ENCODE data around the gene PLCH1.

The PLCH1 gene

GRCh38 chr3:155745795-155746550, 1.1 kb upstream of the PLCH1 start:
- no peak for DNase-seq (ENCODE audit: low read depth in 1 of 2, low spot score in 1 of 2)

- DNase-seq (ENCODE audit: low read depth in 1 of 2, low spot score in 1 of 2) = peak in 1 of 2 donors; percentile 37
Measured at GRCh38 chr3:155744010-155744625, 753 bp downstream of the PLCH1 start.

GRCh38 chr3:155743606-155744005, 1.3 kb downstream of the PLCH1 start:
- no peak for DNase-seq (ENCODE audit: low read depth in 1 of 2, low spot score in 1 of 2)

GRCh38 chr3:155742349-155742965, 2.4 kb downstream of the PLCH1 start:
- DNase-seq (ENCODE audit: low read depth in 1 of 2, low spot score in 1 of 2) = no peak

GRCh38 chr3:155741603-155742002, 3.3 kb downstream of the PLCH1 start:
- no peak for DNase-seq (ENCODE audit: low read depth in 1 of 2, low spot score in 1 of 2)

- no peak for DNase-seq (ENCODE audit: low read depth in 1 of 2, low spot score in 1 of 2)
Measured at GRCh38 chr3:155741101-155741500, 3.8 kb downstream of the PLCH1 start.

GRCh38 chr3:155739154-155739553, 5.7 kb downstream of the PLCH1 start:
- DNase-seq (ENCODE audit: low read depth in 1 of 2, low spot score in 1 of 2) = no peak

GRCh38 chr3:155738580-155739076, 6.2 kb downstream of the PLCH1 start:
- DNase-seq (ENCODE audit: low read depth in 1 of 2, low spot score in 1 of 2) = no peak

GRCh38 chr3:155737844-155738460, 6.9 kb downstream of the PLCH1 start:
- DNase-seq (ENCODE audit: low read depth in 1 of 2, low spot score in 1 of 2) = no peak

GRCh38 chr3:155736381-155736780, 8.5 kb downstream of the PLCH1 start:
- no peak for DNase-seq (ENCODE audit: low read depth in 1 of 2, low spot score in 1 of 2)

GRCh38 chr3:155730843-155731242, 14.0 kb downstream of the PLCH1 start:
- DNase-seq (ENCODE audit: low read depth in 1 of 2, low spot score in 1 of 2) = no peak

- DNase-seq (ENCODE audit: low read depth in 1 of 2, low spot score in 1 of 2) = no peak
Measured at GRCh38 chr3:155727836-155728235, 17.0 kb downstream of the PLCH1 start.

- no peak for DNase-seq (ENCODE audit: low read depth in 1 of 2, low spot score in 1 of 2)
Measured at GRCh38 chr3:155714295-155714718, 30.6 kb downstream of the PLCH1 start.

- no peak for DNase-seq (ENCODE audit: low read depth in 1 of 2, low spot score in 1 of 2)
Measured at GRCh38 chr3:155712008-155712407, 32.9 kb downstream of the PLCH1 start.

- no peak for DNase-seq (ENCODE audit: low read depth in 1 of 2, low spot score in 1 of 2)
Measured at GRCh38 chr3:155704771-155705559, 39.9 kb downstream of the PLCH1 start.

GRCh38 chr3:155704061-155704460, 40.8 kb downstream of the PLCH1 start:
- DNase-seq (ENCODE audit: low read depth in 1 of 2, low spot score in 1 of 2) = no peak

GRCh38 chr3:155702745-155703591, 41.9 kb downstream of the PLCH1 start:
- DNase-seq (ENCODE audit: low read depth in 1 of 2, low spot score in 1 of 2) = no peak

GRCh38 chr3:155701882-155702465, 42.9 kb downstream of the PLCH1 start:
- DNase-seq (ENCODE audit: low read depth in 1 of 2, low spot score in 1 of 2) = no peak

- no peak for DNase-seq (ENCODE audit: low read depth in 1 of 2, low spot score in 1 of 2)
Measured at GRCh38 chr3:155697542-155697941, 47.3 kb downstream of the PLCH1 start.

GRCh38 chr3:155690921-155691320, 54.0 kb downstream of the PLCH1 start:
- no peak for DNase-seq (ENCODE audit: low read depth in 1 of 2, low spot score in 1 of 2)

Measured in stimulated activated CD4-positive, alpha-beta T cell treated with anti-CD3 and anti-CD28 coated beads, Interleukin-15, amount 100 ng/mL, for 1 hour (primary cell).